ENCODE results near the gene CFAP45. TPM values are rescaled to one million over a fixed set of nuclear protein-coding genes. Genes with fewer than 3 reads are reported as not detected.

Gene CFAP45
- total RNA-seq, 1 experiment from 2014 or later: 9.3 TPM

GRCh38 chr1:159854693-159855192 is 45.2 kb downstream of the CFAP45 start:
- ChIA-PET CTCF (interaction anchor here (0.6 to 0.8 kb wide), 3 partner anchors 36 to 1818 kb away, joined by 3 to 5 read pairs (median 4); no protein-coding TSS in a partner anchor), POLR2A (ENCODE audit: unreplicated experiment) (no interaction called here)
- peak; percentile 70 to 88 for DNase-seq
- no peaks in the 10 kb centered on the region for H3K9me3 ChIP-seq (ENCODE audit: insufficient read depth, low read depth)
- no peaks in the 10 kb centered on the region for H4K20me1 ChIP-seq (ENCODE audit: insufficient read depth)
- H3K4me1 ChIP-seq (replicated peaks; ENCODE audit: insufficient read depth): peaks cover 17% of the 10 kb centered on the region
- peak overlapping the region; percentile 75 for H3K4me2 ChIP-seq
- BruUV-seq (replicated peaks): no TSS peak
- intact Hi-C loops (cut with micrococcal nuclease; ENCODE audit: unreplicated experiment): loop anchor here (1.0 to 2.0 kb wide), 3 partner anchors 14 to 74 kb away; partner anchors contain the start of gene DUSP23
- no peaks in the 10 kb centered on the region for H3K36me3 ChIP-seq (ENCODE audit: low read depth)
- no peaks in the 10 kb centered on the region for H3K79me2 ChIP-seq (ENCODE audit: low read depth)
- no peaks in the 10 kb centered on the region for H3K9me2 ChIP-seq (ENCODE audit: insufficient read depth)
- peak overlapping the region; percentile 85 for H3K4me3 ChIP-seq
- peak overlapping the region; percentile 66 for H3K27ac ChIP-seq
- H2AFZ ChIP-seq: peak overlapping the region; percentile 98
- no peaks in the 10 kb centered on the region for H3K27me3 ChIP-seq (ENCODE audit: insufficient read depth, low read depth)
- H3F3A ChIP-seq (ENCODE audit: insufficient read depth, low read depth): peaks cover 23% of the 10 kb centered on the region
- no peak for TF ChIP-seq EZH2 (IDR thresholded peaks at IDR 0.05; ENCODE audit: low read depth)
- no peak for TF ChIP-seq CTCF (conservative IDR thresholded peaks at IDR 0.05)

- Histone ChIP-seq H4K20me1 (ENCODE audit: insufficient read depth) (no peaks in the 10 kb centered on the region), H3K4me2 (peak overlapping the region; percentile 75), H3K27ac (peak overlapping the region; percentile 66), H3K9me2 (ENCODE audit: insufficient read depth) (no peaks in the 10 kb centered on the region), H3F3A (ENCODE audit: insufficient read depth, low read depth) (peaks cover 23% of the 10 kb centered on the region), H3K36me3 (ENCODE audit: low read depth) (no peaks in the 10 kb centered on the region), H3K79me2 (ENCODE audit: low read depth) (no peaks in the 10 kb centered on the region), H3K9me3 (ENCODE audit: insufficient read depth, low read depth) (no peaks in the 10 kb centered on the region), H3K4me3 (peak overlapping the region; percentile 85), H2AFZ (peak overlapping the region; percentile 98), H3K27me3 (ENCODE audit: insufficient read depth, low read depth) (no peaks in the 10 kb centered on the region), H3K4me1 (replicated peaks; ENCODE audit: insufficient read depth) (peaks cover 20% of the 10 kb centered on the region)
- DNase-seq: peak; percentile 38 to 73
- 0 out of 2 replicates have a peak, but pooled peaks have one; percentile 11 for TF ChIP-seq CTCF (conservative IDR thresholded peaks at IDR 0.05)
- TF ChIP-seq EZH2 (IDR thresholded peaks at IDR 0.05; ENCODE audit: low read depth): no peak
- intact Hi-C loops (cut with micrococcal nuclease; ENCODE audit: unreplicated experiment): loop anchor here (1.0 to 2.0 kb wide), 3 partner anchors 14 to 73 kb away; partner anchors contain the start of gene DUSP23
- no TSS peak for BruUV-seq (replicated peaks)
- POLR2A ChIA-PET (ENCODE audit: unreplicated experiment): interaction anchor here (0.6 to 0.7 kb wide), 4 partner anchors 27 to 148 kb away, joined by 3 to 4 read pairs (median 3); partner anchors contain the start of gene IGSF9
- CTCF ChIA-PET: interaction anchor here (0.6 to 0.8 kb wide), 3 partner anchors 14 to 111 kb away, joined by 3 to 4 read pairs (median 3); no protein-coding TSS in a partner anchor
Observed at GRCh38 chr1:159854116-159854692, 45.8 kb downstream of the CFAP45 start.

- Histone ChIP-seq H3K79me2 (ENCODE audit: low read depth) (no peaks in the 10 kb centered on the region), H3K4me2 (peak overlapping the region; percentile 75), H3K9me2 (ENCODE audit: insufficient read depth) (no peaks in the 10 kb centered on the region), H3K9me3 (ENCODE audit: insufficient read depth, low read depth) (no peaks in the 10 kb centered on the region), H3K4me1 (replicated peaks; ENCODE audit: insufficient read depth) (peaks cover 20% of the 10 kb centered on the region), H3K27ac (peak overlapping the region; percentile 66), H3K4me3 (peak overlapping the region; percentile 85), H4K20me1 (ENCODE audit: insufficient read depth) (no peaks in the 10 kb centered on the region), H3F3A (ENCODE audit: insufficient read depth, low read depth) (peaks cover 23% of the 10 kb centered on the region), H3K27me3 (ENCODE audit: insufficient read depth, low read depth) (no peaks in the 10 kb centered on the region), H3K36me3 (ENCODE audit: low read depth) (no peaks in the 10 kb centered on the region), H2AFZ (peak overlapping the region; percentile 98)
- TF ChIP-seq CTCF (conservative IDR thresholded peaks at IDR 0.05) (no peak), EZH2 (IDR thresholded peaks at IDR 0.05; ENCODE audit: low read depth) (no peak)
- no peak for DNase-seq
- intact Hi-C loops (cut with micrococcal nuclease; ENCODE audit: unreplicated experiment): loop anchor here (1.0 to 2.0 kb wide), 3 partner anchors 15 to 73 kb away; partner anchors contain the start of gene DUSP23
- ChIA-PET CTCF (interaction anchor here (0.8 kb wide), 2 partner anchors 14 to 37 kb away, joined by 3 to 4 read pairs; no protein-coding TSS in a partner anchor), POLR2A (ENCODE audit: unreplicated experiment) (interaction anchor here (0.6 to 0.7 kb wide), 7 partner anchors 28 to 728 kb away, joined by 3 to 11 read pairs (median 4); partner anchors contain the start of gene IGSF9)
- BruUV-seq (replicated peaks): TSS peak; percentile 55
Observed at GRCh38 chr1:159853417-159854115, 46.4 kb downstream of the CFAP45 start.
